Lower leg skin (tissue), 4 donors: ENCODE measurements around the gene COL21A1. TPM values are rescaled to one million over a fixed set of nuclear protein-coding genes. Genes with fewer than 3 reads are reported as not detected.

ENCODE experiments used
- DNase-seq, 2 donors: peaks; one replicate each; pipeline ENCODE4 v3.0.0-alpha.2; 2019; ENCODE audit warnings: low spot score in 2 of 2
- H3K4me3 ChIP-seq: fragments of 200-600 bp; sonication (generic); 2 replicates; pipeline ENCODE4 v1.5.1; 2017; ENCODE audit warnings: mild to moderate bottlenecking, low read depth; ENCODE audit not compliant: poor library complexity, severe bottlenecking
- CTCF ChIP-seq, 3 donors: fragments of 450-650 bp; IDR thresholded peaks; one replicate each; pipeline ENCODE4 v1.5.1; 2016; ENCODE audit warnings: antibody characterized with exemption in 3 of 3, mild to moderate bottlenecking in 3 of 3, moderate library complexity in 2 of 3
- POLR2A ChIP-seq, 2 donors: fragments of 450-650 bp; IDR thresholded peaks; one replicate each; pipeline ENCODE4 v1.6.1; 2016 to 2017; ENCODE audit warnings: antibody characterized with exemption in 2 of 2, mild to moderate bottlenecking in 1 of 2, moderate library complexity in 1 of 2
- WGBS, 2 donors: methylation state at CpG; one replicate each; pipeline ENCODE4 v1.1.5; 2018; 5-methylcytosine and 5-hydroxymethylcytosine counted together
- intact Hi-C: fragments of 100-400 bp; cut with DNase I; formaldehyde crosslinking; loops from one replicate; pipeline ENCODE4 v1.15.0; 2023; ENCODE audit warnings: low total_unique reads
- total RNA-seq, 4 donors: library from RNA; depleted of rRNA; stranded (reverse); fragments of >200 nt; gene quantifications; one replicate each; pipeline ENCODE4 v1.1.0, GENCODE V29; 2016

Gene COL21A1
- total RNA-seq, 4 donors from 2014 or later, result 1.9 to 8.3 (median 5.4) TPM

- DNase-seq, result no peak
- no peak overlapping the region for H3K4me3 ChIP-seq
- no peak for TF ChIP-seq POLR2A (IDR thresholded peaks at IDR 0.05)
- TF ChIP-seq CTCF (IDR thresholded peaks at IDR 0.05), result no peak
- 35 to 44% methylated on average over 2 of the region's 2 CpGs for WGBS, 2 donors
- intact Hi-C loops, result no loop called here
Measured at GRCh38 chr6:56250266-56250665, 2.9 kb upstream of the COL21A1 start.

GRCh38 chr6:56247654-56248122 lies 308 bp upstream of the COL21A1 start:
- DNase-seq, result no peak
- TF ChIP-seq POLR2A (IDR thresholded peaks at IDR 0.05), result no peak
- no peak for TF ChIP-seq CTCF (IDR thresholded peaks at IDR 0.05)
- 20 to 23% methylated on average over 12 of the region's 12 CpGs for WGBS, 2 donors
- intact Hi-C loops, result no loop called here
- peak overlapping the region; percentile 28 for H3K4me3 ChIP-seq

- H3K4me3 ChIP-seq, result no peak overlapping the region
- TF ChIP-seq POLR2A (IDR thresholded peaks at IDR 0.05), result no peak
- TF ChIP-seq CTCF (IDR thresholded peaks at IDR 0.05), result no peak
- 10 to 30% methylated on average over 5 of the region's 5 CpGs for WGBS, 2 donors
- intact Hi-C loops, result no loop called here
- DNase-seq, result peak in 1 of 2 donors; percentile 17
Measured at GRCh38 chr6:56246541-56246880, 869 bp downstream of the COL21A1 start.

- WGBS, 2 donors, result 13 to 29% methylated on average over 2 of the region's 2 CpGs
- DNase-seq, result no peak
- TF ChIP-seq POLR2A (IDR thresholded peaks at IDR 0.05) (no peak), CTCF (IDR thresholded peaks at IDR 0.05) (no peak)
- H3K4me3 ChIP-seq, result no peak overlapping the region
- intact Hi-C loops, result no loop called here
Measured at GRCh38 chr6:56245903-56246351, 1.5 kb downstream of the COL21A1 start.

- no peak for TF ChIP-seq CTCF (IDR thresholded peaks at IDR 0.05)
- DNase-seq, result no peak
- no peak overlapping the region for H3K4me3 ChIP-seq
- WGBS, 2 donors, result 52 to 55% methylated on average over 3 of the region's 3 CpGs
- intact Hi-C loops, result no loop called here
Measured at GRCh38 chr6:56244528-56245253, 2.7 kb downstream of the COL21A1 start.

- intact Hi-C loops, result no loop called here
- no peak for DNase-seq
- TF ChIP-seq POLR2A (IDR thresholded peaks at IDR 0.05) (no peak), CTCF (IDR thresholded peaks at IDR 0.05) (no peak)
- H3K4me3 ChIP-seq, result no peak overlapping the region
Measured at GRCh38 chr6:56244089-56244488, 3.3 kb downstream of the COL21A1 start.
